Measurements from ENCODE around the gene ZMYND8.

- TF ChIP-seq EZH2 (IDR thresholded peaks at IDR 0.05; ENCODE audit: borderline replicate concordance, low read length) = no peak
- TF ChIP-seq CTCF (IDR thresholded peaks at IDR 0.05; ENCODE audit: low read length) = no peak
Observed at GRCh38 chr20:47325242-47325641, 31.3 kb downstream of the ZMYND8 start.

All from OCI-LY1 (cell line).